HG03039 (cell line): Measurements from ENCODE around the gene P4HB.

Source experiments
- ATAC-seq: cut with Tn5 transposase; IDR thresholded peaks from one replicate; pipeline ENCODE4 v1.9.1; 2021; ENCODE audit warnings: mild to moderate bottlenecking, moderate library complexity; ENCODE audit not compliant: unreplicated experiment

The P4HB gene

DNA sequence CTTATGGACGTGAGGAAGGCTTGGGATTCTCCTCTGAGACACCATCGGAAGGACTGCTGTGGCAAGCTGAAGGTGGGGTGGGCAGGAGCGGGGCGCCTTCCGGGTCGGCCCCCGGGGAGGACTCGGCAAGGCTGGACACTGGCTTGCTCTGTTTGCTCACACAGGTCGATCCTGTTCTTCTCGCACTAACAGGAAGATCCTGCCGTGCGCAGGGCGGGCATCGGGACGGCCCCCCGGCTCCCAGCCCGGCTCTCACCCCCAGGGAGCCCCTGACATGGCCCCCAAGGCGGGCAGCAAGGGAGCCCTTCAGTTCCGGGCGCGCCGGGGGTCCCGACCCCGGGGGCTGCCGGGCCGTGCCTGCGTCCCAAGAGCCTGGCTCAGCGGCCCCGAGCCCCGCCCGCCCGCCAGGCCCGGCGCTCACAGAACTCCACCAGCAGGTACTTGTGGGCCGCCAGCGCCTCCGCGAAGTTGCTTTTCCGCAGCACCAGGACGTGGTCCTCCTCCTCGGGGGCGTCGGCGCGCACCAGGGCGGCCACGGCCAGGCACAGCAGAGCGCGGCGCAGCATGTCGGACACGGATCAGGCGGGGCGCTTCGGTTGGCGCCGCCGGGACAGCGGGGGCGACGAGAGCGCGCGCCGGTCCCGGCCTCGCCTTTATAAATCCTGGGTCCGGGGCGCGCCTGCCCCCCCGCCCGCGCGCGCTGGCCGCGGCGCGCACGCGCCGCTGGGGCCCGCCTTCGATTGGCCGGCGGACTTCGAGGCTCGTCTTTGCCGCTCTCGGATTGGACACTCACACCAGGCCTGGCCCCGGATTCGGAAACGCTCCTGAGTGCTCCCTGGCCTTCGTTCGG, at the start of gene P4HB:
TSS of gene P4HB (minus strand) at position 630 of the 850 bp plus-strand sequence. CDS start at position 566, 64 bp downstream.
- peak; percentile 5 for ATAC-seq

DNA sequence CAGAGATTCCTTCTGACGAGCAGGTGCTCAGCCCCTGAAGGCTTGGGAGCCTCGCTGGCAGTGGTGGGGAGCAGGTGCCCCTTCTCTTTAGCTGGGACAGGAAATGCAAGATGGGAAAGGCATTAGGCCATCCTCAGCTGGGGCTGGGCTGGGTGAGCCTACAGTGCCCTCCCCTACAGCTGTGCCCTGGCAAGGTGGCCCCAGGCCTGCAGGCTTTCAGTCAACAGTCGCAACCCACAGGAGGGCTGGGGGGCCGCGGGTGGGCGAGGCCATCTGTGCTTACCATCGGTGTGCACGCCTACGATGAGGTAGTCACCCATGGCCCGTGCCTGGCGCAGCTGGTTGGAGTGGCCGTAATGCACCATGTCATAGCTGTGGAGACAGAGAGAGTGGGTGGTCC, 48.9 kb upstream of the P4HB start:
- ATAC-seq = no peak

DNA sequence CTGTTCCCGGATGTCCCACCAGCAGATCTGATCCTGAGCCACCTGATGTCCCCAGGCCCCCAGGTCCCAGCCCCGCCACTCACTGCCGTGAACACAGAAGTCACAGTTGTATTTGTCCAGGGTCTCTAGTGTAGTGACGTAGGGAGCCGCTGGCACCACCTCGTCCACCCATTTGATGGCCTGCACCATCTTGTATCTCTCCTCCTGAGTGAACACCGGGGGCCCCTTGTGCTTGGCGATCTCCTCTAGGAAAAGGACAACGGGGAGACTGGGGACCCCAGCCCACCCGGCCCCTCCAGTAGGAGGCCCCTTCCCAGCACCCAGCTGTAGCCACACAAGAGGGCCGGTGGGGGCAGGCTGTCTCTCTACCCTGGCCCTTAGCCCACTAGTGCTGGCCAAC, 48.5 kb upstream of the P4HB start:
- ATAC-seq = no peak

- ATAC-seq = no peak
Observed at GRCh38 chr17:81907219-81908145, 47.1 kb upstream of the P4HB start.

DNA sequence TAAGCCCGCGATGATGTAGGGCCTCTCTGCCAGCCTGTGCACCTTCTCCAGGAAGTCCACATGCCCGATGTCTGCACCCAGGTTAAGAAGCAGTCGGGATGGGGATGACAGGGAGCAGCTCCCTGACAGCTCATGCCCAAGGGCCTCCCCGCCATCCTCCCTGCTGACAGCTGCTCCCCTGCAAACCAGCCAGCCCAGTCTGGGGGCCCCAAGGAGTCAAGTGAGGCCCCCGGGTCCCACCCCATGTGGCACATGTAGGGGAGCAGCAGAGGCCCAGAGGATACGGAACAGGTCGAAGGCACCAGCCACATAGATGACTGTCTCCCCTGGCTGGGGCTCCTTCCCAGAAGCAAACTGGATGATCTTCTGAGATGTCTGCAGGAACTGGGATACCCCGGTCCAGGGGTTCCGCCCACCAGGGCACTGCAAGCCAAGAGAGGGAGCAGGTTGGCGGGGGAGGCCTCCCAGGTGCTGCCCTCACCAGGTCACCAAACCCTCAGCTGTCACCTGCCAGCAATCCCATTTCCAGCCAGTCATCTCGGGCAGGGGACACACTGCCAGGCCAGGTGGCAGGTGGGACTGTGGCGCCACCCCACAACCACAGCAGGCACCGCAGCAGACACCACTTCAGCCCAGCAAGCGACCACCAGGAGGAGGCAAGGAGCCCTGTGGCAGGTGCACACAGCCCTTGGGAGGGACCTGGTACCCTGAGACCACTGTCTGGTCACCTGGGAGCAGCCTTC, 46.3 kb upstream of the P4HB start:
- ATAC-seq = no peak

DNA sequence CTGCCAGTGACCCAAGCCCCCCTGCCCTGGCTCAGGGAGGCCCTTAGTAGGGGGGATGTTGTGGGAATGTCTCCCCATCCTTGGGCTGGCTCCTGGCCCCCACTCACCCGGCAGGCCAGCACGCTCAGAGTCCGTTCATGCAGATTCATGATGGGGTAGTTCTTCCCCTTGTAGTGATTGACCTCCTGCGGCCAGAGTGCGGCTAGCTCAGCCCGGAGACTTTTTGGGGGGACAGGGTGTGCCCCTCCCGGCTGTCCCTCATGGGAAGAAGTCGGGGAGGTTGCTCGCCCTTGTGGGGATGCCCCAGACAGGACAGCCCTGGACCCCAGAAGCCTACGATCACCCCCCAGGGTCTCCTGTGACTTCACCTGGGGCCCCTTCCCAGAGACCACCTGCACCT, 45.7 kb upstream of the P4HB start:
- no peak for ATAC-seq

DNA sequence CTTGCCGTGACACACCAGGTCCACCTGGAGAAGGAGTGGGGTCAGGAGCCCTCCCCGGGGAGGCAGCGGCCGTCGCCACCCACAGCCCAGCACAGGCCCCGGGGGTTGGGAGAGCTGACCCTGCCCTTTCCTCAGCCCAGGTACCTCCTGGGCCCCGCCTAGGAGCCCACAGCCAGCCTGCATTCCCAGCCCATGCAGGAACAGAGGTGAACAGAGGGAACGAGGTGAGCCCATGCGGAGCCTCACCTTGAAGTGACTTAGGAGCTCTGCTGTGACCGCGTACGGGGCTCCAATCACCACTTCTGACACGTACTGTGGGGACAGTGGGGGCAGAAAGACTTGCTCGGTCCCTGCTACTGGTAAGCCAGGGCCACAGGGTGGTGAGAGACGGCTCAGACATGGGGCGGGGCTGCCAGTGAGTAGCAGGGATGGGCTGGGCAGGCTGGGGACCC, 45.1 kb upstream of the P4HB start:
- no peak for ATAC-seq

GRCh38 chr17:81904600-81905423, 44.5 kb upstream of the P4HB start:
- no peak for ATAC-seq

GRCh38 chr17:81903896-81904599, 43.7 kb upstream of the P4HB start:
- no peak for ATAC-seq

- no peak for ATAC-seq
Observed at GRCh38 chr17:81903415-81903831, 43.1 kb upstream of the P4HB start.

- no peak for ATAC-seq
Observed at GRCh38 chr17:81902653-81903414, 42.5 kb upstream of the P4HB start.

- ATAC-seq = no peak
Observed at GRCh38 chr17:81902023-81902652, 41.8 kb upstream of the P4HB start, which contains the start of gene NPB. Gene NPB, plus strand, starts transcription at chr17:81902238. Its CDS starts 40 bp downstream, at chr17:81902278.

GRCh38 chr17:81901167-81902022, 41.1 kb upstream of the P4HB start:
- ATAC-seq = no peak

- no peak for ATAC-seq
Observed at GRCh38 chr17:81900181-81900820, 40.0 kb upstream of the P4HB start.

DNA sequence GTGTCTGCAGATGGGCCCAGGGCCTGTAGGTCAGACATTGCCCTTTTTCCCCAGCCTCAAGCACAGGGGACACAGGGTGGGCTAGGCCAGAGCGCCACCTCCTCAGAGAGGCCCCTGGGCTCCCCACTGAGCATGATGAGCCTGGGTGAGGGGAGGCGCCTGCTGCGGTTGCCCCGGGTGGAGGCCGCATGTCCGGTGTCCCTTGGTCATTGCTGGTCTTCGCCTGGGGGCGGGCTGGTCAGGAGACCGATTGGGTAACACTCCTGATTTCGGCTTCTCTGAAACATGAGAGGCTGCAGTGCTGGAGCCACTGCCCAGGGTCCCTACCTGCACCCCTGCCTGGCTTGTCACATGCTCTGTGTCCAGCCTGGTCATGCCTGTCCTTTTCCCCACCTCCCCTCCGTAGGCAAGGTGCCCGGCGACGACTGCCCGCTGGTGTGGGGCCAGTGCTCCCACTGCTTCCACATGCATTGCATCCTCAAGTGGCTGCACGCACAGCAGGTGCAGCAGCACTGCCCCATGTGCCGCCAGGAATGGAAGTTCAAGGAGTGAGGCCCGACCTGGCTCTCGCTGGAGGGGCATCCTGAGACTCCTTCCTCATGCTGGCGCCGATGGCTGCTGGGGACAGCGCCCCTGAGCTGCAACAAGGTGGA, 39.3 kb upstream of the P4HB start:
- ATAC-seq = no peak

DNA sequence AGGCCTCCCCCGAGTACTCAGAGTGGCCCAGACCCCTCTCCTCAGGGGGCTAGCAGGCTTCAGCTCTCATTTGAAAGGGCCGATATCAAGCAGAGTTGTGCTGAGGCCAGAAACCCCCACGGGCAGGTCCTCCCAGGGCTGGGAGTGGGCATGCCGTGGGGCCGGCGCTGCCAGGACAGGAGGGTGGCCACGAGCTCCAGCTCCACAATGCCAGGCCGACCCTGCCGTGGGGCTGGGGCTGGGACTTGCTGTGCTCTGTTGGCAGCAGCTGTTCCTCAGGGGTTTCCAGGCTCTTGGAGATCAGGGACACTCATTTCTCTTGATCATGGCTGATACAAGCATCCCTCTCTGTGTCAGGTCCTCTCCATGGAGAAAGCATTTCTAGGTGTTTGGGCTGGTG, 38.5 kb upstream of the P4HB start:
- ATAC-seq = no peak
